HEK293T (cell line): ENCODE data around the gene ISL2.
"Not testable (repeated sequence)": the region's sequence is repeated elsewhere in the genome, so short reads cannot be mapped to it uniquely, and the experiment has no call there.

ENCODE experiments used
- CTCF ChIA-PET: fragments of 350-600 bp; formaldehyde crosslinking; extraction: SDS; loops from one replicate; lab custom pipeline; 2021; ENCODE audit warnings: antibody characterized with exemption, inconsistent platforms; lab: Yijun Ruan, JAX
- POLR2A ChIA-PET: fragments of 350-600 bp; formaldehyde crosslinking; extraction: SDS; loops from one replicate; lab custom pipeline; 2020; ENCODE audit warnings: antibody characterized with exemption, inconsistent platforms; lab: Yijun Ruan, JAX
- DNase-seq: peaks from one replicate; pipeline ENCODE4 v3.0.0; 2012; ENCODE audit warnings: mixed read lengths; ENCODE audit errors: extremely low spot score
- ARNT ChIP-seq: fragments of 450-650 bp; IDR thresholded peaks from 2 replicates; pipeline ENCODE4 v1.6.1; 2017; ENCODE audit warnings: mild to moderate bottlenecking
- BHLHE40 ChIP-seq: fragments of 450-650 bp; IDR thresholded peaks from 2 replicates; pipeline ENCODE4 v1.6.1; 2016; ENCODE audit warnings: mild to moderate bottlenecking, moderate library complexity, borderline replicate concordance
- CTBP1 ChIP-seq: fragments of 450-650 bp; IDR thresholded peaks from 2 replicates; pipeline ENCODE4 v1.6.1; 2016; ENCODE audit warnings: borderline replicate concordance
- ELF4 ChIP-seq: fragments of 450-650 bp; IDR thresholded peaks from 2 replicates; pipeline ENCODE4 v1.6.1; 2017; ENCODE audit warnings: antibody characterized with exemption
- FOXA1 ChIP-seq: fragments of 450-650 bp; IDR thresholded peaks from 2 replicates; pipeline ENCODE4 v1.6.1; 2016; ENCODE audit warnings: mild to moderate bottlenecking
- FOXK2 ChIP-seq: fragments of 450-650 bp; IDR thresholded peaks from 2 replicates; pipeline ENCODE4 v1.6.1; 2016; ENCODE audit warnings: mild to moderate bottlenecking
- FOXM1 ChIP-seq: fragments of 450-650 bp; IDR thresholded peaks from 2 replicates; pipeline ENCODE4 v1.6.1; 2017; ENCODE audit warnings: mild to moderate bottlenecking, borderline replicate concordance
- HDGF ChIP-seq: fragments of 450-650 bp; IDR thresholded peaks from 2 replicates; pipeline ENCODE4 v1.6.1; 2017; ENCODE audit warnings: antibody characterized with exemption, borderline replicate concordance
- L3MBTL2 ChIP-seq: fragments of 450-650 bp; conservative IDR thresholded peaks from 2 replicates; pipeline ENCODE4 v1.6.1; 2016; ENCODE audit warnings: mild to moderate bottlenecking
- LEF1 ChIP-seq: fragments of 450-650 bp; IDR thresholded peaks from 2 replicates; pipeline ENCODE4 v1.6.1; 2017; ENCODE audit warnings: mild to moderate bottlenecking, borderline replicate concordance
- NFRKB ChIP-seq: fragments of 450-650 bp; IDR thresholded peaks from 2 replicates; pipeline ENCODE4 v1.6.1; 2016; ENCODE audit warnings: mild to moderate bottlenecking, moderate library complexity
- PKNOX1 ChIP-seq: fragments of 450-650 bp; IDR thresholded peaks from 2 replicates; pipeline ENCODE4 v1.6.1; 2016
- SP1 ChIP-seq: fragments of 450-650 bp; IDR thresholded peaks from 2 replicates; pipeline ENCODE4 v1.6.1; 2017
- SUZ12 ChIP-seq: fragments of 450-650 bp; IDR thresholded peaks from 2 replicates; pipeline ENCODE4 v1.6.1; 2016; ENCODE audit warnings: mild to moderate bottlenecking
- TARDBP ChIP-seq: fragments of 450-650 bp; IDR thresholded peaks from 2 replicates; pipeline ENCODE4 v1.6.1; 2016
- ZNF384 ChIP-seq: fragments of 450-650 bp; IDR thresholded peaks from 2 replicates; pipeline ENCODE4 v1.6.1; 2016

Gene ISL2

DNA sequence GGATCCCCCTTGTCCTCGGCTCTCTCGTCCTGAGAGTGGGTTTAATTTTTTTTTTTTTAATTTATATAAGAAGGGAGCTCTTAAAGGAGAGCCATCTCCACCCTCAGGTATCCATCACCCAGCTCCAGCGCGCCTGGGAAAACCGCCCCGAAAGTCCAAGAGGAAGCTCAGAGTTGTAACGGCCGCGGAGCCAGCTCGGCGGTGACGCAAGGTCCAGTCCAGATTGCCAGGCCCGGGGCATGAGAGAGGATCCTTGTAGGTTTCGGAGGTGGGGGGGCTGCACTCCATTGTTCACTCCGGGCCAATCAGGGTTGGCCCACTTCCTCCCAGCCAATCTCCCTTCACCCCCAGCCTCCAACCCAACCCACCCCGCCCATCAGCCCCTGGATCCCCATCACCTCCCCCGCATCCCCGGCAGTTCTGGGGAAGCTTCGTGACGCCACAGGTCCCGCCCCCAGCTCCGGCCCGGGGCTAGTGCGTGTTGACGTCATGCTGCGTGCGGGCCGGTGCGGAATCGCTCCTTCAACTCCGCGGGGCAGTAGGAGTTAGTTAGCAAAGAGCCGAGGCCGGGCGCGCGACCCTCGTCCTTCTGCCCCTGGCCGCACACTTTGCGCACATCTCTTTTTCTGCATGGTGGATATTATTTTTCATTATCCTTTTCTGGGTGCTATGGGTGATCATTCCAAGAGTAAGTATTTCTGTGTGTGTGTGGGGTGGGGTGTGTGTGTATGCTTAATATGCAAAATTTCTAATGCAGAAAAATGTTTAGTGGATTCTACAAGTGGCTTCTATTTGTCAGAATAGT, at the start of gene ISL2:
TSS of gene ISL2 (plus strand) at position 520 of the 805 bp plus-strand sequence. CDS start at position 631, 111 bp downstream.
- peak; percentile 90 for DNase-seq
- POLR2A ChIA-PET, result interaction anchor here (0.6 to 3.5 kb wide), 34 partner anchors 8 to 628 kb away, joined by 3 to 71 read pairs (median 6); partner anchors contain the start of gene ETFA
- CTCF ChIA-PET, result interaction anchor here (1.0 kb wide), 1 partner anchor 146 kb away, joined by 3 read pairs; no protein-coding TSS in a partner anchor
- TF ChIP-seq PKNOX1 (no peak), SP1 (no peak), TARDBP (no peak), NFRKB (no peak), LEF1 (no peak), ARNT (peak; percentile 80), ELF4 (no peak), CTBP1 (peak; percentile 60; the same call in 1 of the 2 replicates)

DNA sequence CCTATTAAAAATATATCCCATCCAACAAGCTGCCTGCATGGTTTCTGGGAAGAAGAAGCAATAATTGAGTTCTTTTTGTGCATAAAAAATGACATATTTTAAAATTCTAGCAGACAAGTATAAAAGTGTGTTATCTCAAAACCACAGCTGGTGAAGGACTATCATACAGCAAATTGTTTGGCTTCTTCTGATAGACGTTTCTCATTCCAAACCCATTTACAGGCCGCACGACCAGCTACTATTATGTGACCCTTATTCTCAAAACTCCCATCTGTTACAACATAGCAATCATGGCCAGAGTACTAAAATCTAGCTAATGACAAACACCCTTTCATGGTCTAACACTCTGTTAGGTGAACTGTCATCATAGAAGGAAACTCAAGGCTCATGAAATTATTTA, 47.0 kb upstream of the ISL2 start:
- CTCF ChIA-PET, result interaction anchor here (1.0 to 1.8 kb wide), 3 partner anchors 9 to 98 kb away, joined by 3 to 7 read pairs (median 6); no protein-coding TSS in a partner anchor
- TF ChIP-seq ELF4 (no peak), BHLHE40 (no peak)
- no peak for DNase-seq
- POLR2A ChIA-PET, result interaction anchor here (1.2 kb wide), 1 partner anchor 22 kb away, joined by 4 read pairs; the partner anchor contains the start of gene ETFA

GRCh38 chr15:76293361-76293760, 43.2 kb upstream of the ISL2 start:
- ChIA-PET POLR2A (interaction anchor here (2.6 kb wide), 1 partner anchor 43 kb away, joined by 9 read pairs; the partner anchor contains the start of gene ISL2), CTCF (interaction anchor here (1.1 kb wide), 1 partner anchor 14 kb away, joined by 3 read pairs; no protein-coding TSS in a partner anchor)
- TF ChIP-seq FOXM1, result no peak
- DNase-seq, result no peak

DNA sequence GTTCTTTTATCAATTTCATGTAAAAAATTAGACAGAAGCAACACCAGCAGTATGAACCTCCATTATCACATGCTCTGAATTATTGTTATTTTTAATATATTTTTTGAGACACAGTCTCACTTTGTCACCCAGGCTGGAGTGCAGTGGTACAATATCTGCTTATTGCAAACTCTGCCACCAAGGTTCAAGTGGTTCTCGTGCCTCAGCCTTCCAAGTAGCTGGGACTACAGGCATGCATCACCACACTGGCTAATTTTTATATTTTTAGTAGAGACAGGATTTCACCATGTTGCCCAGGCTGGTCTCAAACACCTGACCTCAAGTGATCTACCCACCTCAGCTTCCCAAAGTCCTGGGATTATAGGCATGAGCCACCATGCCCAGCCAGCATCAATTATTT, 42.1 kb upstream of the ISL2 start:
- ChIA-PET CTCF (interaction anchor here (1.1 kb wide), 1 partner anchor 12 kb away, joined by 3 read pairs; no protein-coding TSS in a partner anchor), POLR2A (interaction anchor here (0.7 to 2.6 kb wide), 2 partner anchors 17 to 42 kb away, joined by 3 to 9 read pairs; partner anchors contain the start of gene ISL2)
- DNase-seq, result not testable (repeated sequence)

DNA sequence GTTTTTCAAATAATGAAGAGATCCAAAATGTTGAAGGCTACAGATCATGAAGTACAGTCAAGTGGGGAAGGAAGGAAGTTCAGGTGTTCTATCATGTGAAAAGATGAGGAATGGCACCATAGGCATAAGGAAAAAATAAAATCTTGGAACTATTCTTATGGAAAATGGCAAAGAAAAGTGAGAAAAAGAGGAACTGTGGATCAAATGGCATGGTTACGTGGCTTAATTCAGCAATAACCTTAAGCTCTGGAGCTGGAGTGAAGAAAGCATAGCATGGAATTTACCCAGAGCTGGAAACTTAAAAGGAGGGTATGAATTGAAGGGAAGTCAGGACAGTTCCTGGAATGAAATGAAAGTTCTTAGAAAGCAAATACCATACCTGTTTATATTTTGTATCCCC, 39.7 kb upstream of the ISL2 start:
- POLR2A ChIA-PET, result no interaction called here
- CTCF ChIA-PET, result interaction anchor here (0.7 kb wide), 1 partner anchor 1555 kb away, joined by 3 read pairs; no protein-coding TSS in a partner anchor
- TF ChIP-seq BHLHE40 (no peak), L3MBTL2 (no peak), SP1 (no peak), FOXM1 (no peak), LEF1 (no peak), NFRKB (no peak), PKNOX1 (no peak), FOXA1 (no peak), SUZ12 (no peak), ELF4 (no peak), ZNF384 (no peak), TARDBP (no peak), HDGF (no peak), FOXK2 (no peak)
- DNase-seq, result no peak

GRCh38 chr15:76297951-76298350, 38.6 kb upstream of the ISL2 start:
- CTCF ChIA-PET, result interaction anchor here (0.8 kb wide), 1 partner anchor 9 kb away, joined by 3 read pairs; no protein-coding TSS in a partner anchor
- POLR2A ChIA-PET, DNase-seq: not testable (repeated sequence)

DNA sequence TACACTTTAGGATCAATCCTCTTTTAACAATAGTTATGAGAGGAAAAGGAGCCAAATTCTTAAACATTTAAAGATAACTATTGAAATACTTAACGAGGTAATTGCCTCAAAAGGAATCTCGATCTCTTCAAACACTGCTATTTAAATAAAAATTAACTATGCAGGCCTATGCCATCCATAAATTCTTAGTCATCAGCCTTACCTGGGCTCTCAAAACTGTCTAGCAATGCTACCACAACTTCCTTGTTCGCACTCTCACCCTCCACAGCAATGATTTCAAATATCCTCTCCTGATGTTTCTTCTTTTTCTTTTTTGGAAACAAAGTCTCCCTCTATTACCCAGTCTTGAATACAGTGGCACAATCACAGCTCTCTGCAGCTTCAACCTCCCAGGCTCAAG, 37.6 kb upstream of the ISL2 start:
- CTCF ChIA-PET, result no interaction called here
- POLR2A ChIA-PET, result interaction anchor here (1.8 kb wide), 1 partner anchor 37 kb away, joined by 6 read pairs; the partner anchor contains the start of gene ISL2
- TF ChIP-seq ARNT (no peak), ELF4 (no peak), SUZ12 (no peak), PKNOX1 (no peak), HDGF (no peak), SP1 (no peak), BHLHE40 (no peak)
- no peak for DNase-seq
